ENCODE measurements around the gene SPIRE1.

DNA sequence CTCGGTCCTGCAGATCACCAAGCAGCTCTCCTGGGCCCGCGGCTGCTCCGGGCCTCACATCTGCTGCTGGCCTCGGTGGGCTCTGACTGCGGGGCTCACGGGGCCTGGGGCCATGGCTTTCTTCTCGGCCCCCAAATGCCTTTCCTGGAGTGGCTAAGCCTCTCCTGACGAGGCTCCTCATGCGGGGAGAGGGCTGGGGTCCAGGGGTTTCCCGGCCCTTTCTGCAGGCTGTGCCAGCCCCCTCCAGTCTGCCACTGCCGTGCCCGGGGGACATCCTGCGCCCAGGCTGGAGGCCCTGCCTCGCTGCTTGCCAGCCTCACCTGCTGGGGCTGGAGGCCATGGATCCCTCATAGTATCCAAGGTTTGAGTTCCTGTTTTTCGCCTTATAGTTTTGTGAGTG lies 226.3 kb downstream of the SPIRE1 start:
- TF ChIP-seq, protein P1, sequence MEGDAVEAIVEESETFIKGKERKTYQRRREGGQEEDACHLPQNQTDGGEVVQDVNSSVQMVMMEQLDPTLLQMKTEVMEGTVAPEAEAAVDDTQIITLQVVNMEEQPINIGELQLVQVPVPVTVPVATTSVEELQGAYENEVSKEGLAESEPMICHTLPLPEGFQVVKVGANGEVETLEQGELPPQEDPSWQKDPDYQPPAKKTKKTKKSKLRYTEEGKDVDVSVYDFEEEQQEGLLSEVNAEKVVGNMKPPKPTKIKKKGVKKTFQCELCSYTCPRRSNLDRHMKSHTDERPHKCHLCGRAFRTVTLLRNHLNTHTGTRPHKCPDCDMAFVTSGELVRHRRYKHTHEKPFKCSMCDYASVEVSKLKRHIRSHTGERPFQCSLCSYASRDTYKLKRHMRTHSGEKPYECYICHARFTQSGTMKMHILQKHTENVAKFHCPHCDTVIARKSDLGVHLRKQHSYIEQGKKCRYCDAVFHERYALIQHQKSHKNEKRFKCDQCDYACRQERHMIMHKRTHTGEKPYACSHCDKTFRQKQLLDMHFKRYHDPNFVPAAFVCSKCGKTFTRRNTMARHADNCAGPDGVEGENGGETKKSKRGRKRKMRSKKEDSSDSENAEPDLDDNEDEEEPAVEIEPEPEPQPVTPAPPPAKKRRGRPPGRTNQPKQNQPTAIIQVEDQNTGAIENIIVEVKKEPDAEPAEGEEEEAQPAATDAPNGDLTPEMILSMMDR (IDR thresholded peaks at IDR 0.05; ENCODE audit: low read length), result no peak
- no peak for TF ChIP-seq EZH2 (IDR thresholded peaks at IDR 0.05; ENCODE audit: borderline replicate concordance, low read length)
